NCI-H2081 treated with DMSO at 0.1 percent for 48 hours (cell line): ENCODE measurements around the gene LRP2.

Experiments
- DNase-seq: peaks from one replicate; lab custom pipeline; 2025; lab: John Stamatoyannopoulos, UW

The LRP2 gene

GRCh38 chr2:169090133-169090820 lies 272.1 kb downstream of the LRP2 start:
- no peak for DNase-seq

- no peak for DNase-seq
Observed at GRCh38 chr2:169089182-169089581, 273.2 kb downstream of the LRP2 start.

GRCh38 chr2:169087757-169088379 lies 274.5 kb downstream of the LRP2 start:
- DNase-seq = no peak

GRCh38 chr2:169086893-169087467 lies 275.4 kb downstream of the LRP2 start:
- no peak for DNase-seq

GRCh38 chr2:169082995-169083394 lies 279.3 kb downstream of the LRP2 start:
- DNase-seq = no peak

GRCh38 chr2:169081551-169081950 lies 280.8 kb downstream of the LRP2 start:
- DNase-seq = no peak

GRCh38 chr2:169080250-169081069 lies 281.9 kb downstream of the LRP2 start:
- DNase-seq = no peak

- DNase-seq = no peak
Observed at GRCh38 chr2:169077674-169078240, 284.6 kb downstream of the LRP2 start.
